Sigmoid colon (tissue), 7 donors: ENCODE data around the gene SMAP1. TPM values are rescaled to one million over a fixed set of nuclear protein-coding genes. Genes with fewer than 3 reads are reported as not detected.
A peak's percentile ranks its signal among the peaks of the same experiment; 100 is the strongest.

Source experiments
- DNase-seq: peaks from one replicate; pipeline ENCODE4 v3.0.0-alpha.2; 2019
- H3K27ac ChIP-seq, 4 donors: fragments of 200-600 bp; sonication (generic); one replicate each; pipeline ENCODE4 v1.5.1; 2016 to 2019; ENCODE audit warnings: mild to moderate bottlenecking in 1 of 4
- H3K27me3 ChIP-seq, 3 donors: fragments of 200-600 bp; sonication (generic); one replicate each; pipeline ENCODE4 v1.5.1; 2019; ENCODE audit warnings: mild to moderate bottlenecking in 1 of 3
- H3K36me3 ChIP-seq, 4 donors: fragments of 200-600 bp; sonication (generic); one replicate each; pipeline ENCODE4 v1.5.1; 2016 to 2019
- H3K4me1 ChIP-seq, 4 donors: fragments of 200-600 bp; sonication (generic); one replicate each; pipeline ENCODE4 v1.5.1; 2017 to 2019
- H3K4me3 ChIP-seq, 4 donors: fragments of 200-600 bp; sonication (generic); one replicate each; pipeline ENCODE4 v1.5.1; 2017 to 2019; ENCODE audit warnings: mild to moderate bottlenecking in 2 of 4, moderate library complexity in 1 of 4
- H3K9me3 ChIP-seq, 4 donors: fragments of 200-600 bp in 3 of 4; sonication (generic) in 3 of 4; one replicate each; pipeline versions ENCODE4 v1.5.1 to v1.6.1; 2013 to 2019
- CTCF ChIP-seq, 4 experiments: fragments of 450-650 bp in 3 of 4; fragments of 200-600 bp in 1 of 4; IDR thresholded peaks; one replicate each; pipeline ENCODE4 v1.5.1; 2016 to 2019; ENCODE audit warnings: antibody characterized with exemption in 4 of 4, mild to moderate bottlenecking in 3 of 4, moderate library complexity in 2 of 4
- EP300 ChIP-seq, 4 donors: sonication (generic); formaldehyde crosslinking; IDR thresholded peaks; one replicate each; pipeline ENCODE4 v1.6.1; 2017; ENCODE audit warnings: antibody characterized with exemption in 4 of 4
- POLR2A ChIP-seq, 2 donors: fragments of 450-650 bp; IDR thresholded peaks; one replicate each; pipeline ENCODE4 v1.6.1; 2016; ENCODE audit warnings: antibody characterized with exemption in 2 of 2, mild to moderate bottlenecking in 2 of 2, moderate library complexity in 2 of 2
- POLR2AphosphoS5 ChIP-seq, 4 donors: sonication (generic); formaldehyde crosslinking; IDR thresholded peaks; one replicate each; pipeline ENCODE4 v1.6.1; 2017; ENCODE audit warnings: antibody characterized with exemption in 4 of 4
- WGBS, 2 donors: extraction: QIAGEN DNeasy Blood & Tissue Kit; methylation state at CpG; one replicate each; pipeline ENCODE4 v1.1.7; 2013; 5-methylcytosine and 5-hydroxymethylcytosine counted together
- intact Hi-C: fragments of 100-400 bp; cut with DNase I; formaldehyde crosslinking; loops from one replicate; pipeline ENCODE4 v1.15.1; 2023
- polyA plus RNA-seq, 3 donors: library from polyadenylated mRNA; stranded (reverse); fragments of 200-250 nt; gene quantifications; one replicate each; pipeline ENCODE4 v1.2.3, GENCODE V29; 2013
- total RNA-seq, 4 donors: library from RNA; depleted of rRNA; stranded (reverse); fragments of >200 nt; gene quantifications; one replicate each; pipeline ENCODE4 v1.1.0, GENCODE V29; 2016
- donor health status: healthy with polysubstance abuse.
- donor health status: Bipolar disorder and iron deficiency.
- donor health status: healthy.

SMAP1 gene
- total and polyA plus RNA-seq, 7 donors = 19.7 to 41.4 (median 26.7) TPM

GRCh38 chr6:70879496-70879895 is 211.8 kb downstream of the SMAP1 start:
- H3K27me3 ChIP-seq = no peaks in the 10 kb centered on the region
- WGBS, 2 donors = 85 to 88% methylated on average over 5 of the region's 5 CpGs
- intact Hi-C loops = no loop called here

GRCh38 chr6:70884074-70884983 is 216.6 kb downstream of the SMAP1 start:
- intact Hi-C loops = loop anchor here (1.0 kb wide), 1 partner anchor 178 kb away; no protein-coding TSS in a partner anchor
- Histone ChIP-seq H3K27me3 (no peaks in the 10 kb centered on the region), H3K9me3 (no peaks in the 10 kb centered on the region), H3K36me3 (no peaks in the 10 kb centered on the region), H3K27ac (no peak overlapping the region), H3K4me3 (no peak overlapping the region), H3K4me1 (no peaks in the 10 kb centered on the region)
- DNase-seq = peak; percentile 69
- TF ChIP-seq CTCF (IDR thresholded peaks at IDR 0.05) (peak; percentile 64 to 91 (median 85)), EP300 (IDR thresholded peaks at IDR 0.05) (no peak)
- WGBS, 2 donors = 42 to 43% methylated on average over 17 of the region's 17 CpGs

More at GRCh38 chr6:70879496-70879895, 211.8 kb downstream of the SMAP1 start:
- no peaks in the 10 kb centered on the region for H3K4me1 ChIP-seq
- no peak overlapping the region for H3K4me3 ChIP-seq
- no peak for DNase-seq
- TF ChIP-seq POLR2A (IDR thresholded peaks at IDR 0.05) (no peak), POLR2AphosphoS5 (IDR thresholded peaks at IDR 0.05) (no peak), CTCF (IDR thresholded peaks at IDR 0.05) (no peak), EP300 (IDR thresholded peaks at IDR 0.05) (no peak)
- H3K9me3 ChIP-seq = no peaks in the 10 kb centered on the region
- H3K36me3 ChIP-seq = no peaks in the 10 kb centered on the region
- no peak overlapping the region for H3K27ac ChIP-seq

- no peaks in the 10 kb centered on the region for H3K27me3 ChIP-seq
- TF ChIP-seq CTCF (IDR thresholded peaks at IDR 0.05) = no peak
- no peak for TF ChIP-seq POLR2A (IDR thresholded peaks at IDR 0.05)
- TF ChIP-seq POLR2AphosphoS5 (IDR thresholded peaks at IDR 0.05) = no peak
- TF ChIP-seq EP300 (IDR thresholded peaks at IDR 0.05) = no peak
- no peaks in the 10 kb centered on the region for H3K4me1 ChIP-seq
- WGBS, 2 donors = 79 to 90% methylated on average over 2 of the region's 2 CpGs
- no peak overlapping the region for H3K4me3 ChIP-seq
- H3K27ac ChIP-seq = no peak overlapping the region
- intact Hi-C loops = no loop called here
- no peaks in the 10 kb centered on the region for H3K9me3 ChIP-seq
- DNase-seq = no peak
- H3K36me3 ChIP-seq = no peaks in the 10 kb centered on the region
Observed at GRCh38 chr6:70886071-70886470, 218.4 kb downstream of the SMAP1 start.

GRCh38 chr6:70886661-70887060 is 219.0 kb downstream of the SMAP1 start:
- H3K9me3 ChIP-seq = no peaks in the 10 kb centered on the region
- no peaks in the 10 kb centered on the region for H3K27me3 ChIP-seq
- no peak for DNase-seq
- no peak for TF ChIP-seq CTCF (IDR thresholded peaks at IDR 0.05)
- WGBS, 2 donors = 24 to 81% methylated on average over 2 of the region's 2 CpGs
- H3K36me3 ChIP-seq = no peaks in the 10 kb centered on the region
- intact Hi-C loops = no loop called here
- no peak overlapping the region for H3K4me3 ChIP-seq
- H3K27ac ChIP-seq = no peak overlapping the region
- H3K4me1 ChIP-seq = no peaks in the 10 kb centered on the region
